ENCODE measurements around the gene TEN1. TPM values are rescaled to one million over a fixed set of nuclear protein-coding genes. Genes with fewer than 3 reads are reported as not detected.

TEN1 gene
- total RNA-seq, 1 donor from 2014 or later, result 22.2 TPM

DNA sequence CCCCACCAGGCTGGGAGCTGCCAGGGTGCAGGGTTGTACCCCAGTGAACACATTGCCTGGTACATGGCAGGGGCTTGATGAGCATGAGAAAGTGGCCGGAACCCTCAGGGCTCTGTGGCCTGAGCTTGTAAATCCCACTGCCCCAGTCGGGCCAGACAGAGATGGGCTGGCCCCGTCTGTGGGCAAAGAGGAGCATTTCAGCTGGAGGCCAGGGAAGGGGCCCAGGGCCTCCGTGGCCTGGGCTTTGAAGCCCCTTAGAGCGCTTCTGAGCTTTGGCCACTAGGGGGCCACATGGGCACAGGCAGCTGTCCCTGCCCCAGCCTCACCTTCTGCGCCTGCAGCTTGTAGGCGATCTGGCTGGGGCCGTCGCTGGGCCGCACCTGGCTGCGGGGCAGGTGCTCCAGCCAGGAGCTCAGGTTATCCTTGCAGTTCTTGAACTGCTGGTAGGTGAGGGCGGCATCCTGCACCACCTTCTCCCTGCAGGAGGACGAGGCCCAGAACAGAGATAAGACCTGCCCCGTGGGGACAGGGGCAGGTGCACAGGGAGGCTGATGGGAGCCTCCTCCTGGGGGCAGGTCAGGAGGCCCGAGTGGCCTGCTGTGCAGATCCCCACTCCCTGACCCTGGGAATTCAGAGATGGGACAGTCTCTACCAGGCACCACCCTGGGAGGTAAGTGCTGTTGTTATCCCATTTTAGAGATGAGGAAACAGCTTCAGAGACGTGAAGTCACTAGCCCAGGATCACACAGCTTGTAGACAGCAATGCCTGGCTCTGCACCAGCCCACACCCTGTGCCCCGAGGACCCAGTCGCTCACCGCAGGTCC lies 35.3 kb downstream of the TEN1 start:
- Mint-ChIP-seq H3K9me3 (ENCODE audit: low read depth) (no peaks in the 10 kb centered on the region), H3K4me1 (ENCODE audit: low read depth) (peaks cover 5% of the 10 kb centered on the region), H3K4me3 (ENCODE audit: unreplicated experiment) (no peak overlapping the region), H3K27me3 (ENCODE audit: low read depth) (peaks cover 4% of the 10 kb centered on the region), H3K27ac (ENCODE audit: unreplicated experiment) (no peak overlapping the region), H3K36me3 (ENCODE audit: low read depth) (no peaks in the 10 kb centered on the region)
- no peak for DNase-seq (ENCODE audit: low spot score)
- TF ChIP-seq, protein P1, sequence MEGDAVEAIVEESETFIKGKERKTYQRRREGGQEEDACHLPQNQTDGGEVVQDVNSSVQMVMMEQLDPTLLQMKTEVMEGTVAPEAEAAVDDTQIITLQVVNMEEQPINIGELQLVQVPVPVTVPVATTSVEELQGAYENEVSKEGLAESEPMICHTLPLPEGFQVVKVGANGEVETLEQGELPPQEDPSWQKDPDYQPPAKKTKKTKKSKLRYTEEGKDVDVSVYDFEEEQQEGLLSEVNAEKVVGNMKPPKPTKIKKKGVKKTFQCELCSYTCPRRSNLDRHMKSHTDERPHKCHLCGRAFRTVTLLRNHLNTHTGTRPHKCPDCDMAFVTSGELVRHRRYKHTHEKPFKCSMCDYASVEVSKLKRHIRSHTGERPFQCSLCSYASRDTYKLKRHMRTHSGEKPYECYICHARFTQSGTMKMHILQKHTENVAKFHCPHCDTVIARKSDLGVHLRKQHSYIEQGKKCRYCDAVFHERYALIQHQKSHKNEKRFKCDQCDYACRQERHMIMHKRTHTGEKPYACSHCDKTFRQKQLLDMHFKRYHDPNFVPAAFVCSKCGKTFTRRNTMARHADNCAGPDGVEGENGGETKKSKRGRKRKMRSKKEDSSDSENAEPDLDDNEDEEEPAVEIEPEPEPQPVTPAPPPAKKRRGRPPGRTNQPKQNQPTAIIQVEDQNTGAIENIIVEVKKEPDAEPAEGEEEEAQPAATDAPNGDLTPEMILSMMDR (IDR thresholded peaks at IDR 0.05), result peak; percentile 97

DNA sequence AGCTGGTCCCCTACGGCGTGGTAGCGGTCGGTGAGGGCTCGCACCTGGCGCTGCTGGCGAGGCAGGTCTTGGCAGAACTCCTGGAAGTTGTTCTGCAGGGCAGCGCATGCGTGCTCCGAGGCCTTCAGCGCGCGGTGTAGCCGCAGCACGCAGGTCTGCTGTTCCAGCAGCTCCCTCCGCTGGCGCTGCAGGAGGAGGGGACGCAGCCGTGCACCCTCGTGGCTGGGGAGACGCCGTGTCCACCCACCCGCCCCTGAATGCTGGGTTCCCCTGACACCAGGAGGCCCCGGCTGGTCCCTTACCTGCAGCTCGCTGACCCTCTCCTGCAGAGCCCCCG lies 35.9 kb downstream of the TEN1 start:
- H3K27ac Mint-ChIP-seq (ENCODE audit: unreplicated experiment), result no peak overlapping the region
- DNase-seq (ENCODE audit: low spot score), result no peak
- H3K4me3 Mint-ChIP-seq (ENCODE audit: unreplicated experiment), result no peak overlapping the region
- no peaks in the 10 kb centered on the region for H3K9me3 Mint-ChIP-seq (ENCODE audit: low read depth)
- no peaks in the 10 kb centered on the region for H3K36me3 Mint-ChIP-seq (ENCODE audit: low read depth)
- peaks cover 5% of the 10 kb centered on the region for H3K4me1 Mint-ChIP-seq (ENCODE audit: low read depth)
- H3K27me3 Mint-ChIP-seq (ENCODE audit: low read depth), result peaks cover 4% of the 10 kb centered on the region
- TF ChIP-seq, protein P1 (IDR thresholded peaks at IDR 0.05), result no peak

DNA sequence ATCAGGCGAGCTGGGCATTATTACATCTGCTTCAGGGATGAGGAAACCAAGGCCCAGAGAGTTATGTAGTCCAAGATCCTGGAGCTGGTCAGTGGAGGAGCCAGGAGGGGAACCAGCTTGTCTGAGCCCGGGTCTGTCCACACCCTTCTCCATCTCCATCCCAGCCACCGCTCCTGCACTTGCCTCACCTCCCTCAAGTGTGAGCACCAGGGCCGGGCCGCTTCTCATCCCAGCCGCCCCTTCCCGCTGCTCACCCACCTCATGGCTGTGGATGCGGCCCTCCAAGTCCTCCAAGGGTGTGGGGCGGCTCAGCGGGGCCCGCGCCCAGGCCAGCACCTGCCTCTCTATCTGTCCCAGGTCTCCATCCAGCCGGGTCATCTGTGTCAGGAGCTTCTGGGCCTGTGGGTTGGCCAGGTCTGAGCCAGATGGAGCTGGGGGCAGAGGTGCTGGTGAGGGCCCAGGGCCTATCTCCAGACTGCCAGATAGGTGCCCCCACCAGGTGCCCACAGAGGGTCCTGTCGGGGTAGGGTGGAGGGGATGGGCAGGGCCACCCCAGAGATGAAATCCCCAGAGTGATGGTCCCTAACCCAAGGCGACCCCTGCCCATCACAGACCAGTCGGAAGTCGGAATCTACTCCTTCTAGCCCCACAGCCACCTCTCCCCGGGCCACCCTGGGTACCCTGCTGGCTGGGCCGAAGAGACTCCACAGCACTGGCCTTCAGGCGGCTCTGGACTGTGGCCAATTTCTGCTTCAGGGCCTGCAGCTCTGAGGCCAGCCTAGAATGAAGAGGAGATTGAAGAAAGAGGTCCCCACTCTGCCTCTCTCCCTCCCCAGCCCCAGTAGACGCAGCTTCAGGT lies 38.7 kb downstream of the TEN1 start:
- TF ChIP-seq, protein P1 (IDR thresholded peaks at IDR 0.05), result no peak
- Mint-ChIP-seq H3K9me3 (ENCODE audit: low read depth) (no peaks in the 10 kb centered on the region), H3K4me1 (ENCODE audit: low read depth) (peaks cover 5% of the 10 kb centered on the region), H3K27me3 (ENCODE audit: low read depth) (peaks cover 4% of the 10 kb centered on the region), H3K27ac (ENCODE audit: unreplicated experiment) (no peak overlapping the region), H3K36me3 (ENCODE audit: low read depth) (no peaks in the 10 kb centered on the region), H3K4me3 (ENCODE audit: unreplicated experiment) (no peak overlapping the region)
- no peak for DNase-seq (ENCODE audit: low spot score)

DNA sequence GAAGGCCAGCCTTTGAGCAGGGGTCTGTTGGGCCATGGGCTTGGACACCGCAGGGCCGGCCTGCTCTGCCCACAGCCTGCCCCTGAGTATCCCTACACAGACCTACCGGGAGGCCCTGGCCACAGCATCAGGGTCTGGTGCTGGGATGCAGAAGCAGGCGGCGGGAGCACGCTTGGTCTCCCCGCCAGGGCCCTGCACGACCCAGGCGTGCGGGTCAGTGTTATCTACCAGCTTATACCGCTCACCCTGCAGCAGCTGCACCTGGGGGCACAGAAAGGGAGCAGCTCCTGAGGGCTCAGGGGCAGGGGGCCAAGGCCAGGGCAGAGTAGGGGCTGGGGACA lies 39.3 kb downstream of the TEN1 start:
- Mint-ChIP-seq H3K4me3 (ENCODE audit: unreplicated experiment) (no peak overlapping the region), H3K36me3 (ENCODE audit: low read depth) (no peaks in the 10 kb centered on the region), H3K4me1 (ENCODE audit: low read depth) (peaks cover 5% of the 10 kb centered on the region), H3K9me3 (ENCODE audit: low read depth) (no peaks in the 10 kb centered on the region), H3K27ac (ENCODE audit: unreplicated experiment) (no peak overlapping the region), H3K27me3 (ENCODE audit: low read depth) (peaks cover 4% of the 10 kb centered on the region)
- TF ChIP-seq, protein P1 (IDR thresholded peaks at IDR 0.05), result no peak
- no peak for DNase-seq (ENCODE audit: low spot score)

DNA sequence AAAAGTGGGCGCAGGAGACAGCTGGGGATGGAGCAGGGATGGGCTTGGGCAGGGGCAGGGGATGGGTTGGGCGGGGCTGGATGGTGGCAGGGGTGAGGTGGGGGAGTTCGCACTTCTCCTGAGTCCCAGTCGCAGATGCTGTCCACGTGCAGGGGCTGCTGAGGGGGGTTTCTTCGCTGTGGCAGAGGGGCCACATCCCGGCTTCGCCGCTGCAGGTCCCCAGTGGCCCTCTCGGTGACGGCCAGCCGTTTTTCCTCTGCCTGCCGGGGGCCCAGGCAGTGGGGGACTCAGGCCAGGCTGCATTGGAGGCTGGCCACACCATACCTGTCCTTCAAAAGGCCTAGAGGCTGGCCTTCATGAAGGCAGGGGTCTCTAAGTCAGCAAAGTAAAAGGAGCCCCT lies 39.8 kb downstream of the TEN1 start:
- Mint-ChIP-seq H3K9me3 (ENCODE audit: low read depth) (no peaks in the 10 kb centered on the region), H3K4me1 (ENCODE audit: low read depth) (peaks cover 4% of the 10 kb centered on the region), H3K4me3 (ENCODE audit: unreplicated experiment) (no peak overlapping the region), H3K36me3 (ENCODE audit: low read depth) (no peaks in the 10 kb centered on the region), H3K27me3 (ENCODE audit: low read depth) (peaks cover 4% of the 10 kb centered on the region), H3K27ac (ENCODE audit: unreplicated experiment) (no peak overlapping the region)
- TF ChIP-seq, protein P1 (IDR thresholded peaks at IDR 0.05), result no peak
- no peak for DNase-seq (ENCODE audit: low spot score)
